HG03064 (cell line): ENCODE results near the gene RASSF9.

Experiments
- ATAC-seq: cut with Tn5 transposase; IDR thresholded peaks from one replicate; pipeline ENCODE4 v1.9.1; 2021; ENCODE audit warnings: low read depth; ENCODE audit not compliant: unreplicated experiment

RASSF9 gene

DNA sequence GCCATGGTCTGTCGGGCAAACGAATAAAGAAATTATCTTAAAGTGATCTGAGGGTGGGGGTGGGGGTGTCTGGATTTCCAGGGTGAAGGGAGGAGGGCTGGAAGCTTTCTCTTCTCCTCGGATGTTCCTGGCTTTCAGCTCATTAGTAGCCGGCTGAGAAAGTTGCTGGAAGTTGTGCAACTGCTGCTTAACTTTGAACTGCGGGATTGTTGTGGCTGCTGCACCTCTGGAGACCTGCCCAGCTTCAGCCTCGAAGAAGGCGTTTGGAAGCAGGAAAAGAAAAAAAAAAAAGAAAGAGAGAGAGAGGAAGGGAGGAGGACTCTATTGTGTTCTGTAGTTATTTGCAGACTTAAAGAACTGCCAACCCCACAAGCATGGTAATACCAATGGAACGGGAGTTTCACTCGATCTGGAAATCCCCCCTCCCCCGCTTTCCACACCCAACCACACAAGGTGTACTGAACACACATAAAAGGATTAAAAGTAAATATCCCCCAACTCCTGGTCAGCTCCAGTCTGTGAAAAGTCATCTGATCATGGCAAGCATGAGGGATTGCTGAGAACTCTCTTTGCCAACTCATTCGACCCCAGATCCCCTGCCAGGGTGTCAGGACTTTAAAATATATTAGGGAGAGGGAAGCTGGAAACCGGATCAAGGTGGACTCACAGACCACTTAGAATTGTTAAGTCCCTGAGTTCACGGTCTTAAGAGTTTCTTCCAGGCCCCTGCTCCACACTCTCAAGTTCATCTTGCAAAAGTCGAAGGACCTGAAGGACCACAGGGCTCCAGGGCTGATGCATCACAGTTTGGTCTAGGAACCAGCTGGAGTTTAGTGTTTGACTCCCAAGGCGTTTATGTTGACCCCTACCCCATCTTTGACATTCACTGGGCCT lies at the start of gene RASSF9:
TSS of gene RASSF9 (minus strand) at position 213 of the 894 bp plus-strand sequence. CDS start at position 5, 208 bp downstream.
- no peak for ATAC-seq

DNA sequence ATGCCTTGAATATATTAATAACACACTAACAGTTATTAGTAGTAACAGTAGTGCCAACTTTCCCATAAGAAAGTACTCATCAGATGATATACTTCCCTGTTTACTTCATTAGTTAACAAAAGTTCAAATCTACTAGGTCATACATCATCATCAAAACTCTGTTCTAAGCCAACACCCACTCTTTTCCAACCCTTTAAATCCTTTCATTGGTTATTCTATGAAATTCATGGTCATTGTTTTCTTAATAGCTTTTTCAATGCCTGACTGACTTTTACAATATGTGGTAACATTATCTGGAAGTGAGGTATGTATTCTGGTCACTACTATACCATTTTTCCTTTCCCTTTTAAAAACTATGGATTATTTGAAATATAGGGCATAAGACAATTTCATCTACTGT lies 47.6 kb upstream of the RASSF9 start:
- ATAC-seq = no peak

GRCh38 chr12:85877459-85877858 lies 41.2 kb upstream of the RASSF9 start:
- no peak for ATAC-seq

DNA sequence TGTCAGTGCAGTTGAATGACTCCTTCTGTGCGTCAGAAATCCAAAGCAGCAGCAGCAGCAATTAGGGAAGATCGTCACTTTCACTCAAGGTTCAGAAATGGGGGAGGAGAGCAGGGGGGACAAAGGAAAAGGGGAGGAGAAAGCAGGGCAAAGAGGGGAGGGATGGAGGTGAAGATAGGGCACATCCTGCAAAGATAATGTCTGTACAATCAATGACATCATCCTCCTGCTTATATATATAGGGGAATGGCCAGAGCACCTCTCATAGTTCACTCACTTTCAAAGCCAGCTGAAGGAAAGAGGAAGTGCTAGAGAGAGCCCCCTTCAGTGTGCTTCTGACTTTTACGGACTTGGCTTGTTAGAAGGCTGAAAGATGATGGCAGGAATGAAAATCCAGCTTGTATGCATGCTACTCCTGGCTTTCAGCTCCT lies 37.8 kb upstream of the RASSF9 start, which contains the start of gene NTS:
TSS of gene NTS (plus strand) at position 265 of the 431 bp plus-strand sequence. CDS start at position 374, 109 bp downstream.
- no peak for ATAC-seq

- peak; percentile 77 for ATAC-seq
Observed at GRCh38 chr12:85872497-85873091, 36.4 kb upstream of the RASSF9 start.

GRCh38 chr12:85866986-85867776 lies 31.0 kb upstream of the RASSF9 start:
- peak; percentile 86 for ATAC-seq

GRCh38 chr12:85865890-85866289 lies 29.7 kb upstream of the RASSF9 start:
- no peak for ATAC-seq

DNA sequence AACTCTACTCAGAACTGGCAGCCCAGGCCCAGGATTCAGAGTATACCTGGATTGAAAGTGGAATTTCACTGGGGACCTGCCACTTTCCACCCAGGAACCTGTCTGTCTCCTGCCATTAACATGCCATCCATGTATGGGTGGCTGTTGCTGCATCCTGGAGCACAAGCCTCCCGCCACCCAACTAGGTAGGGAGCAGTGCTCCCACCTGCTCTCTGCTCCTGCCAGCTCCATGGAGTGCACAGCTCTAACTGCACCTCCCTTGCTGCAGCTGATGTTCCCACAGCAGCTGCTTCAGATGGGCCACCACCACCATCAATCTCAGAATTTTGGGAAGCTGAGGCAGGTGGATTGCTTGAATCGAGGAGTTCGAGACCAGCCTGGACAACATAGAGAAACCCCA lies 20.8 kb upstream of the RASSF9 start:
- no peak for ATAC-seq

- no peak for ATAC-seq
Observed at GRCh38 chr12:85855305-85855704, 19.1 kb upstream of the RASSF9 start.

GRCh38 chr12:85849344-85849743 lies 13.1 kb upstream of the RASSF9 start:
- no peak for ATAC-seq

- no peak for ATAC-seq
Observed at GRCh38 chr12:85843606-85844310, 7.5 kb upstream of the RASSF9 start.

DNA sequence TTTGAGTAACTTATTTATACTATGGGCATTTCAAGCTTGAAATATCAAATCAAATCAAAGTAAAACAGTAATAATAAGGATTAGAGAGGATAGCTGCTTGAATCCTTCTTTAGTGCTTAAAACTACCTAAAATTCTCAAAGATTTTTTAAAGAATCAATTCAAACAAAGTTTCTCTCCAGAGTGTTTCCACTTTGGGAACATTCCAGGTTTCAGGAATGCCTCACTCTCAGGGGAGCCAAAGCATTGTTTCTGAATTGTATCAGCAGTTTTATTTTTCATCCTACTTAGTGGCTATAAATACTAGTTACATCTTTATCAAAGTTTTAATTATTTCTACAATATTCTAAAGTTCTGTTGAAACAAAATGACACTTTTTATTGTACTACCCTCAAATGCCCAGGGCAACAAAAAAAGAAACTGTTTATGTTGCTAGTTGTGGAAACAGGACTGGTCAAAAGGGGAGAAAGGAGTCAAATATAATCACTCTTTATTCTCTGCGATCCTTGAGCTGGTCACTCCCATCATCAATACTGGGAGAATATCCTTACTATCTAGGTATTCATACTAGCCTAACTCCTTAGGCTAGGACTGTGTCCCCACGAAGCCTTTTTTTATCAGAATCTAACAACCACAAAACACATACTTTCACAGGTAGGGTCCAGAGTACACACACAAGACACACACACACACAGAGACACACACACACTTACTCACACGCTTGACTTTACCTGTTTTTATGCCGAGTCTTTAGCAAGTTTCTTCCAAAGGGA lies 598 bp downstream of the RASSF9 start:
- no peak for ATAC-seq

- no peak for ATAC-seq
Observed at GRCh38 chr12:85834378-85834777, 1.8 kb downstream of the RASSF9 start.

DNA sequence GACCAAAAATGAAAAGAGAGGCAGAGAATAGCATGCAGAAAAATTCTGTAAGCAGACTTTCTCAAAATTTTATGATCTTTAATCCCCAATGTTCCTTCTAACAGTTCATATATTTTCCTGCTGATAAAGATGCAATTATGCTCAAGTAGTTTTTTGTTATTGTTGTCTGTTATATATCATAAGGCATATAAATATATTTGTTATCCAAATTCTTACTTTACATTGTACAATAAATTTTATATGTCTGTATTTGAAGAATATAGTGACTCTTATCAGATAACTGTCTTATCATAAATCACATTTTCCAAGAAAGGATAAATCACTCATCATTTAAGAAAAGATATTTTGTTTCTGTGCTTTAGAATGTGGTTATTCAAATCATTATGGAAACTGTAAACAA lies 2.6 kb downstream of the RASSF9 start:
- no peak for ATAC-seq

- no peak for ATAC-seq
Observed at GRCh38 chr12:85831327-85831990, 4.8 kb downstream of the RASSF9 start.

DNA sequence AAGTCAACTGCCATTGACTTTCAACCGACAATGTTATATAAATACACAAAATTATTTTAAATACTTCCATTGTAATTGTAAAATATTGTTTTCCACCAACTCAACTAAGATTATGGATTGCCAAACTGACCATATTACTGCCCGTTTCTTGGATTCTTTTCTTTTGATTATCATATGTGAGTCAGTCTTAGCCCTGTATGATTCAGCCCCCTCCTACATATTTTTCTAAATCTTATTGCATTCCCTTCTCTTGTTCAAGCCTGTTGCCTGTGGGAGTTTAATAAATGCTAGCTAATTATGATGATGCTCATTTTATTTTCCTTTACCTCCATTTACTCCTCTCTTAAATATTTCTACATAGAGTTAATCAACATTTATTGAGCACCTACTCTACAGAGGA lies 6.8 kb downstream of the RASSF9 start:
- ATAC-seq = no peak

- ATAC-seq = no peak
Observed at GRCh38 chr12:85828576-85828975, 7.6 kb downstream of the RASSF9 start.

DNA sequence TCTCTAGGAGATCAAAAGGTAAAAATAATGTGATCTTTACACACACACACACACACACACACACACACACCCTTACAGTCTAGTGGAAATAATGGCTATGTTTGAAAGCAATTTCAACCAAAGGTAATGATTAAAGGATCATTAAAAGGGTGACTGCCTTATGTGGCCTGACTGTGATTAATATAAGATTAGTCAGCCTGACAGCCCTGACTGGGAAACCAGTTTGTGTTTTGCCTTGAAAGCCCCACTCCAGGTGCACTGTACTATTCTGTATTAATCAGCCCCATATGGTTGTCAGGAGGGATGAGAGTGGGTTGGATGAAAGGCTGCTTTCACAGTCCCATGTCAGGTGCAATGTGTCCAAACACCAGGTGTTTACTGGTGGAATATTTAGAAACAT lies 10.5 kb downstream of the RASSF9 start:
- no peak for ATAC-seq
